Endothelial cell of umbilical vein (primary cell): ENCODE measurements around the gene BCL11A. TPM values are rescaled to one million over a fixed set of nuclear protein-coding genes. Genes with fewer than 3 reads are reported as not detected.

ENCODE experiments used
- BruUV-seq: library from RNA; stranded (reverse); fragments of 400-500 nt; replicated peaks from 2 replicates; lab custom pipeline; 2021; lab: Mats Ljungman, UMichigan
- CTCF ChIA-PET: fragments of 300-600, 350-600 bp; sonication (Branson Sonifier 250); formaldehyde crosslinking; loops from one replicate; lab custom pipeline; 2021; ENCODE audit warnings: antibody characterized with exemption, inconsistent platforms; lab: Charles Lee
- POLR2A ChIA-PET: fragments of 300-600, 350-600 bp; sonication (Branson Sonifier 250); formaldehyde crosslinking; loops from one replicate; lab custom pipeline; 2021; ENCODE audit warnings: antibody characterized with exemption, inconsistent platforms; lab: Charles Lee
- DNase-seq: peaks from one replicate; pipeline ENCODE4 v3.0.0-alpha.2; 2011; ENCODE audit warnings: low read depth, low spot score
- FAIRE-seq: peaks from 2 replicates; lab custom pipeline; 2011; peaks lifted over from hg19 to GRCh38; lab: Jason Lieb, UNC
- H2AFZ ChIP-seq: 2 replicates; pipeline ENCODE4 v1.6.0; 2012; ENCODE audit warnings: low read depth, low read length, control low read depth, inconsistent platforms
- H3K27ac ChIP-seq: 2 replicates; pipeline ENCODE4 v1.5.1; 2011; ENCODE audit warnings: low read depth, mild to moderate bottlenecking, control low read depth, low read length, moderate library complexity; ENCODE audit not compliant: insufficient read depth
- H3K27me3 ChIP-seq, 2 experiments: 2 replicates each; pipeline versions ENCODE4 v1.6.0 to v1.6.1; 2011; ENCODE audit warnings: low read length in 2 of 2, mixed read lengths in 1 of 2; ENCODE audit not compliant: control insufficient read depth in 2 of 2, insufficient read depth in 2 of 2
- H3K36me3 ChIP-seq, 2 experiments: 2 replicates in 1 of 2; 3 replicates in 1 of 2; pipeline ENCODE4 v1.5.1; 2011; ENCODE audit warnings: low read length in 2 of 2, mild to moderate bottlenecking in 1 of 2, moderate library complexity in 1 of 2; ENCODE audit not compliant: control insufficient read depth in 2 of 2, insufficient read depth in 2 of 2; ENCODE audit errors: extremely low read depth in 1 of 2
- H3K4me1 ChIP-seq: 3 replicates; pipeline ENCODE4 v1.5.1; 2011; ENCODE audit warnings: mild to moderate bottlenecking, low read length; ENCODE audit not compliant: control insufficient read depth, insufficient read depth; ENCODE audit errors: extremely low read depth
- H3K4me2 ChIP-seq: 2 replicates; pipeline ENCODE4 v1.6.1; 2011; ENCODE audit warnings: low read length, control low read depth, mixed read lengths; ENCODE audit not compliant: insufficient read depth
- H3K4me3 ChIP-seq, 3 experiments: fragments of 200-600 bp in 1 of 3; sonication (generic), shearing (Covaris generic) in 1 of 3; replicated peaks in 1 of 3; 2 replicates each; pipeline ENCODE4 v1.5.1; 2011 to 2016; ENCODE audit warnings: control low read depth in 3 of 3, low read length in 3 of 3, mild to moderate bottlenecking in 2 of 3, inconsistent platforms in 1 of 3, low read depth in 1 of 3, moderate library complexity in 1 of 3; ENCODE audit not compliant: insufficient read depth in 1 of 3
- H3K79me2 ChIP-seq: 2 replicates; pipeline ENCODE4 v1.6.0; 2012; ENCODE audit warnings: low read length, inconsistent platforms; ENCODE audit not compliant: control insufficient read depth, insufficient read depth
- H3K9ac ChIP-seq: replicated peaks from 2 replicates; pipeline ENCODE3; 2011; ENCODE audit warnings: low read length, control low read depth; ENCODE audit not compliant: insufficient read depth; ENCODE audit errors: extremely low read depth
- H3K9me1 ChIP-seq: replicated peaks from 3 replicates; pipeline ENCODE4 v1.6.0; 2011; ENCODE audit warnings: mild to moderate bottlenecking, low read length; ENCODE audit not compliant: control insufficient read depth, insufficient read depth; ENCODE audit errors: extremely low read depth
- H3K9me3 ChIP-seq: replicated peaks from 2 replicates; pipeline ENCODE4 v1.5.1; 2012; ENCODE audit warnings: low read length, inconsistent platforms; ENCODE audit not compliant: control insufficient read depth, insufficient read depth
- H4K20me1 ChIP-seq: replicated peaks from 2 replicates; pipeline ENCODE3; 2011; ENCODE audit warnings: mild to moderate bottlenecking, low read length; ENCODE audit not compliant: control insufficient read depth, insufficient read depth; ENCODE audit errors: extremely low read depth
- CTCF ChIP-seq, 2 donors: IDR thresholded peaks; 1 replicate in 1 of 2; 2 replicates in 1 of 2; pipeline ENCODE4 v1.5.1; 2011; ENCODE audit warnings: low read length in 2 of 2, mild to moderate bottlenecking in 2 of 2, moderate library complexity in 2 of 2, control low read depth in 1 of 2, inconsistent platforms in 1 of 2, low read depth in 1 of 2; ENCODE audit not compliant: insufficient read depth in 1 of 2; ENCODE audit errors: extremely low read depth in 1 of 2
- EZH2 ChIP-seq: IDR thresholded peaks from 2 replicates; pipeline ENCODE4 v1.6.1; 2012; ENCODE audit warnings: borderline replicate concordance, low read depth, mild to moderate bottlenecking, moderate library complexity, low read length, inconsistent platforms; ENCODE audit not compliant: severe bottlenecking
- FOS ChIP-seq: IDR thresholded peaks from 2 replicates; pipeline ENCODE4 v1.6.1; 2011; ENCODE audit warnings: mild to moderate bottlenecking, low read length, moderate library complexity, borderline replicate concordance; ENCODE audit not compliant: insufficient read depth
- GATA2 ChIP-seq: IDR thresholded peaks from 2 replicates; pipeline ENCODE4 v1.7.0; 2011; ENCODE audit warnings: low read depth, mild to moderate bottlenecking, moderate library complexity, mixed read lengths, low read length; ENCODE audit not compliant: insufficient read length, insufficient read depth
- JUN ChIP-seq: IDR thresholded peaks from 2 replicates; pipeline ENCODE4 v1.6.1; 2011; ENCODE audit warnings: borderline replicate concordance, low read depth; ENCODE audit not compliant: insufficient read length, insufficient read depth
- MYC ChIP-seq: IDR thresholded peaks from one replicate; pipeline ENCODE4 v1.6.1; 2011; ENCODE audit warnings: mild to moderate bottlenecking, low read depth, low read length
- POLR2A ChIP-seq: IDR thresholded peaks from 2 replicates; pipeline ENCODE4 v1.6.1; 2012; ENCODE audit warnings: low read depth, mild to moderate bottlenecking, control low read depth, low read length
- POLR2AphosphoS5 ChIP-seq: IDR thresholded peaks from 2 replicates; pipeline ENCODE4 v1.6.1; 2012; ENCODE audit warnings: low read depth, mild to moderate bottlenecking, control low read depth, low read length, moderate library complexity; ENCODE audit not compliant: insufficient read depth
- dilution Hi-C: fragments of 300-500 bp; cut with MboI; formaldehyde crosslinking; loops from one replicate; pipeline ENCODE4 v1.15.0; 2019; ENCODE audit warnings: low sequenced_read_pairs; ENCODE audit not compliant: extremely low pct_ligation_motif_present
- intact Hi-C: fragments of 100-400 bp; cut with micrococcal nuclease; formaldehyde crosslinking; loops from one replicate; pipeline ENCODE4 v1.10.0; 2022
- polyA plus RNA-seq, 4 experiments: library from polyadenylated mRNA; depleted of rRNA in 3 of 4; stranded (reverse) in 3 of 4; unstranded in 1 of 4; fragments of >200 nt; gene quantifications; 2 replicates each; pipeline versions ENCODE4 v1.2.1 to v1.2.3, GENCODE V29; 2011 to 2012; ENCODE audit warnings: missing spikeins in 1 of 4
- total RNA-seq: library from RNA; stranded (reverse); gene quantifications from 2 replicates; pipeline ENCODE4 v1.2.3, GENCODE V29; 2021
- TF ChIP-seq, protein P1 (sequence below): IDR thresholded peaks from 2 replicates; pipeline ENCODE4 v1.6.1; 2011; ENCODE audit not compliant: insufficient read depth, insufficient read length

BCL11A gene
- total and polyA plus RNA-seq, 2 donors (not counting 3 experiments of a cell fraction or from before 2014, with no cell fraction given), result 0.12 to 0.88 TPM

DNA sequence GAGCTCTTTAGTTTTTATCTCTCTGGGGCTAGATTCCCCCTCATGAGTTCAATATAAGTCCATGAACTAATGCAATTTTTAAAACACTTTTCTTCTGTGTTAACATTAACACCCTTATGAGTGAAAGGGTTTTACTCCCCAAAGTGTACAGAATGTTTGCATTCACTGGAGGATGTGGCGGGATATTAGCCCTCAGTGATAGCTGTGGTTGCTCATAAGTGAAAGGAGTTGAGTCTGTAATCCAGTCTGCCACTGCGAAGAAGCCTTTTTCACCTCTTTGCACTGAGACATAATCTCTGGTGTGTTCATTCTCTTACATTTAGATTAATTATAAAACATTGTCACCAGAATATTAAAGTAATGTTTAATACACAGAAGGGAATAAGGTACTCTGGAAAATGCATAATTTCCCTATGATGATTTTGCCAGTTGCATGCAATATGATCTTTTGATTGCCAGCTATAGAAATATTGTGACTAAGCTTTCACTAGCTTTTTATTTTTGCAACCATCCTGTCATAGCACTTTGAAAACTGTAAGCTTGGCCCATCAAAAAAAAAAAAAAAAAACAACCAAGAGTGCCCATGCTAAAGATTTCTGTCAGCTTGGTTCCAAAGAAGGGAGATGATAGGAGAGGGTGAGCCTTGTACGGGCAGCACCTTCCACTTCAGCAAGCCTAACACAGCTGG lies 113.2 kb downstream of the BCL11A start:
- no peaks in the 10 kb centered on the region for H3K9me3 ChIP-seq
- dilution Hi-C loops, result no loop called here
- no peak overlapping the region for H3K4me2 ChIP-seq
- TF ChIP-seq, protein P1, sequence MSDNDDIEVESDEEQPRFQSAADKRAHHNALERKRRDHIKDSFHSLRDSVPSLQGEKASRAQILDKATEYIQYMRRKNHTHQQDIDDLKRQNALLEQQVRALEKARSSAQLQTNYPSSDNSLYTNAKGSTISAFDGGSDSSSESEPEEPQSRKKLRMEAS, result no peak
- TF ChIP-seq MYC (no peak), POLR2A (no peak), POLR2AphosphoS5 (no peak), FOS (no peak), EZH2 (no peak), CTCF (IDR thresholded peaks at IDR 0.05; ENCODE audit: extremely low read depth in 1 of 2, insufficient read depth in 1 of 2, low read depth in 1 of 2, low read length in 2 of 2) (no peak), GATA2 (no peak), JUN (no peak)
- DNase-seq (no peak), FAIRE-seq (no peak)
- intact Hi-C loops, result no loop called here
- ChIA-PET CTCF (no interaction called here), POLR2A (no interaction called here)
- no peak overlapping the region for H3K4me3 ChIP-seq
- no peak overlapping the region for H2AFZ ChIP-seq
- H3K36me3 ChIP-seq, result no peaks in the 10 kb centered on the region
- H3K9me1 ChIP-seq, result no peaks in the 10 kb centered on the region
- no peaks in the 10 kb centered on the region for H3K4me1 ChIP-seq
- no peak overlapping the region for H3K27ac ChIP-seq
- no TSS peak for BruUV-seq
- no peak overlapping the region for H3K9ac ChIP-seq
- no peaks in the 10 kb centered on the region for H3K79me2 ChIP-seq
- no peaks in the 10 kb centered on the region for H4K20me1 ChIP-seq
- no peaks in the 10 kb centered on the region for H3K27me3 ChIP-seq
